Mesodermal cell (in vitro differentiated cells): Measurements from ENCODE around the gene ZSWIM8.
A peak's percentile ranks its signal among the peaks of the same experiment; 100 is the strongest.

Experiments used
- H3K27ac ChIP-seq: 2 replicates; pipeline ENCODE4 v1.7.0; 2013; ENCODE audit warnings: mild to moderate bottlenecking, low read depth, low read length, moderate library complexity; ENCODE audit not compliant: severe bottlenecking
- H3K36me3 ChIP-seq: 2 replicates; pipeline ENCODE4 v1.7.1; 2013; ENCODE audit warnings: mild to moderate bottlenecking, low read length, moderate library complexity; ENCODE audit not compliant: control insufficient read depth, insufficient read depth
- H3K4me1 ChIP-seq: one replicate; pipeline ENCODE4 v1.7.1; 2013; ENCODE audit warnings: mild to moderate bottlenecking, low read length; ENCODE audit not compliant: insufficient read depth, control insufficient read depth, poor library complexity, severe bottlenecking
- H3K4me3 ChIP-seq: 2 replicates; pipeline ENCODE4 v1.7.0; 2013; ENCODE audit warnings: low read length, control low read depth, mild to moderate bottlenecking; ENCODE audit not compliant: insufficient read depth, poor library complexity, severe bottlenecking; ENCODE audit errors: extremely low read depth
- H3K9me3 ChIP-seq: 2 replicates; pipeline ENCODE4 v1.7.1; 2013; ENCODE audit warnings: mild to moderate bottlenecking, low read length, moderate library complexity; ENCODE audit not compliant: control insufficient read depth
- WGBS, 2 experiments: methylation state at CpG; one replicate each; pipeline ENCODE4 v1.1.5; 2013; ENCODE audit warnings: missing lambda C conversion rate in 2 of 2; ENCODE audit not compliant: insufficient coverage in 2 of 2; 5-methylcytosine and 5-hydroxymethylcytosine counted together

ZSWIM8 gene

GRCh38 chr10:73774637-73775036 lies 10.8 kb upstream of the ZSWIM8 start:
- WGBS, 2 experiments = 67 to 89% methylated on average over 1 of the region's 5 CpGs

GRCh38 chr10:73779018-73779417 lies 6.4 kb upstream of the ZSWIM8 start:
- H3K9me3 ChIP-seq = no peaks in the 10 kb centered on the region
- H3K27ac ChIP-seq = no peak overlapping the region
- H3K4me1 ChIP-seq = peaks cover 25% of the 10 kb centered on the region
- 100% methylated on average over 2 to 3 of the region's 5 CpGs for WGBS, 2 experiments
- H3K36me3 ChIP-seq = peaks cover 76% of the 10 kb centered on the region
- no peak overlapping the region for H3K4me3 ChIP-seq

More at GRCh38 chr10:73774637-73775036, 10.8 kb upstream of the ZSWIM8 start:
- Histone ChIP-seq H3K36me3 (peaks cover 83% of the 10 kb centered on the region), H3K9me3 (no peaks in the 10 kb centered on the region), H3K4me3 (peak overlapping the region; percentile 67), H3K4me1 (peaks cover 14% of the 10 kb centered on the region), H3K27ac (no peak overlapping the region)

GRCh38 chr10:73779539-73780197 lies 5.7 kb upstream of the ZSWIM8 start:
- Histone ChIP-seq H3K9me3 (no peaks in the 10 kb centered on the region), H3K36me3 (peaks cover 69% of the 10 kb centered on the region), H3K4me3 (no peak overlapping the region), H3K27ac (no peak overlapping the region), H3K4me1 (peaks cover 22% of the 10 kb centered on the region)
- 86 to 100% methylated on average over 1 to 2 of the region's 3 CpGs for WGBS, 2 experiments

GRCh38 chr10:73780301-73780700 lies 5.1 kb upstream of the ZSWIM8 start:
- Histone ChIP-seq H3K4me3 (peak overlapping the region; percentile 91), H3K9me3 (no peaks in the 10 kb centered on the region)
- 100% methylated on average over 1 to 3 of the region's 5 CpGs for WGBS, 2 experiments

GRCh38 chr10:73780966-73781365 lies 4.4 kb upstream of the ZSWIM8 start:
- peaks cover 17% of the 10 kb centered on the region for H3K4me1 ChIP-seq
- peak overlapping the region; percentile 91 for H3K4me3 ChIP-seq
- 53 to 55% methylated on average over 10 to 11 of the region's 11 CpGs for WGBS, 2 experiments
- H3K9me3 ChIP-seq = no peaks in the 10 kb centered on the region
- peaks cover 57% of the 10 kb centered on the region for H3K36me3 ChIP-seq
- peak overlapping the region; percentile 86 for H3K27ac ChIP-seq

More at GRCh38 chr10:73780301-73780700, 5.1 kb upstream of the ZSWIM8 start:
- Histone ChIP-seq H3K27ac (no peak overlapping the region), H3K4me1 (peaks cover 17% of the 10 kb centered on the region), H3K36me3 (peaks cover 63% of the 10 kb centered on the region)

GRCh38 chr10:73781548-73781878 lies 3.9 kb upstream of the ZSWIM8 start:
- Histone ChIP-seq H3K4me3 (peak overlapping the region; percentile 91), H3K9me3 (no peaks in the 10 kb centered on the region), H3K27ac (peak overlapping the region; percentile 86), H3K36me3 (peaks cover 53% of the 10 kb centered on the region), H3K4me1 (peaks cover 17% of the 10 kb centered on the region)
- WGBS, 2 experiments = 0% methylated on average over 10 of the region's 14 CpGs

- Histone ChIP-seq H3K4me1 (peaks cover 17% of the 10 kb centered on the region), H3K36me3 (peaks cover 49% of the 10 kb centered on the region), H3K4me3 (peak within 1 kb of the TSS; percentile 91), H3K9me3 (no peaks in the 10 kb centered on the region), H3K27ac (peak within 1 kb of the TSS; percentile 86)
- 0% methylated on average over 42 to 51 of the region's 57 CpGs for WGBS, 2 experiments
Measured at GRCh38 chr10:73781879-73782748, 3.3 kb upstream of the ZSWIM8 start, which contains the start of gene CHCHD1. Gene CHCHD1 (plus strand): TSS chr10:73782048. CDS start chr10:73782076, 28 bp downstream.

GRCh38 chr10:73782749-73783085 lies 2.7 kb upstream of the ZSWIM8 start:
- no peaks in the 10 kb centered on the region for H3K9me3 ChIP-seq
- peaks cover 45% of the 10 kb centered on the region for H3K36me3 ChIP-seq
- peaks cover 17% of the 10 kb centered on the region for H3K4me1 ChIP-seq
- H3K4me3 ChIP-seq = peak overlapping the region; percentile 91
- H3K27ac ChIP-seq = no peak overlapping the region
- WGBS, 2 experiments = 54 to 62% methylated on average over 2 of the region's 2 CpGs

- peaks cover 6% of the 10 kb centered on the region for H3K4me1 ChIP-seq
- no peaks in the 10 kb centered on the region for H3K9me3 ChIP-seq
- H3K36me3 ChIP-seq = peaks cover 33% of the 10 kb centered on the region
- H3K27ac ChIP-seq = peak overlapping the region; percentile 75
- H3K4me3 ChIP-seq = peak overlapping the region; percentile 93
- 2 to 3% methylated on average over 25 to 27 of the region's 54 CpGs for WGBS, 2 experiments
Measured at GRCh38 chr10:73785721-73786511, 510 bp downstream of the ZSWIM8 start.

GRCh38 chr10:73786512-73786885 lies 1.1 kb downstream of the ZSWIM8 start:
- Histone ChIP-seq H3K36me3 (peaks cover 38% of the 10 kb centered on the region), H3K27ac (peak overlapping the region; percentile 0), H3K4me1 (peaks cover 4% of the 10 kb centered on the region), H3K4me3 (peak overlapping the region; percentile 93), H3K9me3 (no peaks in the 10 kb centered on the region)
- WGBS, 2 experiments = 0 to 16% methylated on average over 2 of the region's 2 CpGs
